Cardiac fibroblast (primary cell): ENCODE data around the gene CKAP4.
A peak's percentile ranks its signal among the peaks of the same experiment; 100 is the strongest.

Source experiments
- DNase-seq, 2 donors: peaks; one replicate each; pipeline versions ENCODE4 v3.0.0 to v3.0.0-alpha.2; 2010; ENCODE audit warnings: low read depth in 2 of 2
- H3K4me3 ChIP-seq, 2 donors: replicated peaks in 1 of 2; 1 replicate in 1 of 2; 2 replicates in 1 of 2; pipeline ENCODE4 v1.5.1; 2011; ENCODE audit warnings: low read depth in 2 of 2, low read length in 2 of 2, mild to moderate bottlenecking in 2 of 2, moderate library complexity in 1 of 2
- TF ChIP-seq, protein P1 (sequence below): IDR thresholded peaks from one replicate; pipeline ENCODE4 v1.5.1; 2011; ENCODE audit warnings: low read depth, mild to moderate bottlenecking, low read length, inconsistent platforms

Gene CKAP4

DNA sequence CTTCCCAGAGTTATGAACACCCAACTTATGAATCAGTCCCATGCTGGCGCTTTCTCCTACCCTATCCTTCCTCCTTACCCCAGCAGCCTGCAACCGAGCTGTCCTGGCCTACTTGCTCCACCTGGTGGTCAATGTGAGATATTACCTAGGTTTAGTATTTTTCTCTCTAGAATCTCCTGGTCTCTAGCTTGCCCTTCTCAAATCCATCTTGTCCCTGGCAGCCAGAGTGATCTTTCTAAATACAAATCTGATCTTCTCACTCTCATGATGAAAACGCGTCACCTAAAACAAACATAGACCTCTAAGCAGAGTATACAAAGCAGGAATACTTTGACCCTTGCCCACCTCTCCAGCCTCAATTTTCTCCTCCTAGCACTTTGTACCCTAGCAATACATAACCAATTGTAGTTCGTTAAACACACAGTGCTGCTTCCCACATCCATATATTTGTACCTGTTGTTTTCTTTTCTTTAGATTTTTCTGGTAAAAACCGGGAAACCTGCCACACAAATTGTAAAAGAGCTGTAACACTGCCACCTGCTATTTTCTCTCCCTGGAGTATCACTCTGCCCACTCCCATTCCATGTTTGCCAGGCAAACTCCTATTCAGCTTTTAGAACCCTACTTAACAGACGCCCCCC lies 34.8 kb upstream of the CKAP4 start:
- TF ChIP-seq, protein P1, sequence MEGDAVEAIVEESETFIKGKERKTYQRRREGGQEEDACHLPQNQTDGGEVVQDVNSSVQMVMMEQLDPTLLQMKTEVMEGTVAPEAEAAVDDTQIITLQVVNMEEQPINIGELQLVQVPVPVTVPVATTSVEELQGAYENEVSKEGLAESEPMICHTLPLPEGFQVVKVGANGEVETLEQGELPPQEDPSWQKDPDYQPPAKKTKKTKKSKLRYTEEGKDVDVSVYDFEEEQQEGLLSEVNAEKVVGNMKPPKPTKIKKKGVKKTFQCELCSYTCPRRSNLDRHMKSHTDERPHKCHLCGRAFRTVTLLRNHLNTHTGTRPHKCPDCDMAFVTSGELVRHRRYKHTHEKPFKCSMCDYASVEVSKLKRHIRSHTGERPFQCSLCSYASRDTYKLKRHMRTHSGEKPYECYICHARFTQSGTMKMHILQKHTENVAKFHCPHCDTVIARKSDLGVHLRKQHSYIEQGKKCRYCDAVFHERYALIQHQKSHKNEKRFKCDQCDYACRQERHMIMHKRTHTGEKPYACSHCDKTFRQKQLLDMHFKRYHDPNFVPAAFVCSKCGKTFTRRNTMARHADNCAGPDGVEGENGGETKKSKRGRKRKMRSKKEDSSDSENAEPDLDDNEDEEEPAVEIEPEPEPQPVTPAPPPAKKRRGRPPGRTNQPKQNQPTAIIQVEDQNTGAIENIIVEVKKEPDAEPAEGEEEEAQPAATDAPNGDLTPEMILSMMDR, result peak; percentile 75
- no peak overlapping the region for H3K4me3 ChIP-seq
- peak; percentile 71 to 88 for DNase-seq

- DNase-seq, result no peak
- no peak overlapping the region for H3K4me3 ChIP-seq
- TF ChIP-seq, protein P1, result no peak
These were observed 34.0 kb upstream of the CKAP4 start for GRCh38 chr12:106281804-106282203.

DNA sequence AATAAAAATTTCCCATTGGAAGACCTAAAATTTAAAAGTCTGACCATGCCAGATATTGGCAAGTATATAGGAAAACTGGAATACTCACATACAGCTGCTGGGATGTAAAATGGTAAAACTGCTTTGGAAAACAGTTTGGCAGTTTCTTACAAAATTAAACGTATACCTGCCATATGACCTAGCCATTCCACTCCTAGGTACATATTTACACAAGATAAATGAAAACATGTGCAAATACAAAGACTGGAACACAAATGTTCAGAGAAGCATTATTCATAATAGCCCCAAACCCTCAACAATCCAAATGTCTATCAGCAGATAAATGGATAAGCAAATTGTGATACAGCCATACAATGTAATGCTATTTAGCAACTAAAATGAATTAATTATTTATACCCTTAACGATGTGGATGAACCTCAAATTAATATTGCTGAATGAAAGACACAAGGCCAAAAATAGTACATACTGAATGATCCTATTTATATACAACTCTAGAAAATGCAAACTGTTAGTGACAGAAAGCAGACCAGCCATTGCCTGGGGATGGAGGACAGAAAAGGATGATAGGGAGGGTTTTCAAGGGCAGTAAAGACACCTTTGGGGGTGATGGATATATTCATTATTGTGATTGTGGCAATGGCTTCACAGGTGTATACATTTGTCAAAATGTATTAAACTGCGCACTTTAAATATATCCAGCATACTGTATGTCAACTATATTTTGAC lies 33.4 kb upstream of the CKAP4 start:
- no peak overlapping the region for H3K4me3 ChIP-seq
- TF ChIP-seq, protein P1, result no peak
- no peak for DNase-seq

- DNase-seq, result no peak
- TF ChIP-seq, protein P1, result no peak
- no peak overlapping the region for H3K4me3 ChIP-seq
These were observed 32.3 kb upstream of the CKAP4 start for GRCh38 chr12:106280106-106280505.

DNA sequence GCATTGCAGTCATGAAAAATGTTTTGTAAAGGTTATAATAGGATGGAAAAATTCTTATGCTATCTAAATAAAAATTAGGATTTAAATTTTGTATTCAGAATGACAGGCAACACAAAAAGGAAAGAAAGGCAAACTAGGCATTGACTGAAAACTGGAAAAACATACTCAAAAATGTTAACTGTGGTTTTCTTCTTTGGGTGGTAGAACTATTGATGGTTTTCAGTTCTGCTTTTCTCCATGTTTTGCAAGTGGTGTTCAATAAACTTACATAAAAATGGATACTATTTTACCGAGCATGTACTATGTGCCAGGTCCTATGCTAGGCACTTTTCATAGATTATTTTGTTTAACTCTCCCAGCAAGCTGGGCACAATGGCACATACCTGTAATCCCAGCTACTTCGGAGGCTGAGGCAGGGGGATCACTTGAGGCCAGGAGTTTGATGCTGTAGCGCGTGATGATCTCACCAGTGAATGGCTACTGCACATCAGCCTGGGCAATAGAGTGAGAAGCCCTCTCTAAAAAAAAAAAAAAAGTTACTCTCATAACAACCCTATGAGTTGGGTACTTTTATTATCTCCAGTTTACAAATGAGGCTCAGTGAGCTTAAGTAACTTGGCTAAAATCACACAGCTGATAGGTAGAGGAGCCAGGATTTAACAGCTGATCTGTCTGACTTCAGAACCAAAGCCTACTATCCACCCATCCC lies 28.4 kb upstream of the CKAP4 start:
- H3K4me3 ChIP-seq, result no peak overlapping the region
- TF ChIP-seq, protein P1, result no peak
- no peak for DNase-seq

DNA sequence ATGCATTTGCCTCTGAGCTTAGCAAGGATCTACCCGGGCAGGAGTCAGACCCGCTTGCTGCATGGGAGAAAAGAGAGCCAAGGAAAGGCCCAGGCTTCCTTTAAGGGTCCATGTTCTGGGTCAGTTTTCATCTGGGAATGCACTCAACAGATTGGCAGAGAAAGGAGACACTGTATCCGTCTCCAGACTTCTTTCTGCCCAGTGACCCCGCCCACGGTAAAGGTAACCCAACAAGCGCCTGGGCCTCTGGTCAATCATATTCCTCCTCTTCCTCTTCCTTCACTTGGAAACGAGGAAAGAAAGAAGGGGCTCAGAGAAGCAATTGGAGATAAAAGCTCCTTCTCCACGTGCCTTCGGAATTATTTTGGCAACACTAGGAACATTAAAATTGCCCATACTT lies 27.6 kb upstream of the CKAP4 start:
- H3K4me3 ChIP-seq, result no peak overlapping the region
- TF ChIP-seq, protein P1, result no peak
- no peak for DNase-seq
